Measurements from ENCODE around the gene WSB1.

Gene WSB1

GRCh38 chr17:27289856-27290255 lies 4.1 kb upstream of the WSB1 start:
- Mint-ChIP-seq H3K4me1 (ENCODE audit: low read depth) (peaks cover 10% of the 10 kb centered on the region), H3K27me3 (ENCODE audit: low read depth) (peaks cover 8% of the 10 kb centered on the region), H3K9me3 (no peaks in the 10 kb centered on the region), H3K27ac (no peak overlapping the region), H3K36me3 (ENCODE audit: low read depth) (no peaks in the 10 kb centered on the region), H3K4me3 (no peak overlapping the region)

DNA sequence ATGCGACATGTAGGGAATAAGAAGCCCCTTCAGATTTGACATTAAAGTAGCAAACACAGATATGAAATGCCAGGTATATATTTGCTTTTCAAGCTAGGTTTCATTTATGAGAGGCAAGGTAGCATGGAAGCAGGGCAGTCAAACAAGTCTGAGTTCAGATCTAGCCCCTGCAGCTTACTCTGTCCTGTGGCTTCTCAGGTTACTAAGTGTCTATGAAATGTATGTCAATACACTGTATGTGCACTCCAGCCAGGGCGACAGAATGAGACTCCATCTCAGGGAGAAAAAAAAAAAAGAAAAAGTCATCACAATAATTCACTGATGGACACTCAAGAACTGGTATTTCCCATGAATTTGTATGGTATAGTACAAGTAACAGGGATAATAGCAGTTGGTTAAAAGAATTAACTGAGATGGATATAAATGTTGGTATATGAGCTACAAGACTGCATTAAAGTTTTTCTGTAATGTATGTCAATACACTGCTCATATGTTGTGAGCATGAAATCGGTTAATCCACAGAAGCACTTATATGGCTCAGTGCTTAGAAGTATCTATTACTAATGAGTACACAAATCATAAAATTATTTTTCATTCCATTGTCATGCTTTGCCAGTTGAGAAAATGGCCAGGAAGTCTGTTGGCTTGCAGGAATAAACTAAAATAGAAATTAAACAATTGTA lies 2.9 kb upstream of the WSB1 start:
- Mint-ChIP-seq H3K27me3 (ENCODE audit: low read depth) (peaks cover 8% of the 10 kb centered on the region), H3K9me3 (no peaks in the 10 kb centered on the region), H3K4me3 (no peak overlapping the region), H3K36me3 (ENCODE audit: low read depth) (peaks cover 3% of the 10 kb centered on the region), H3K27ac (no peak overlapping the region), H3K4me1 (ENCODE audit: low read depth) (peaks cover 18% of the 10 kb centered on the region)

DNA sequence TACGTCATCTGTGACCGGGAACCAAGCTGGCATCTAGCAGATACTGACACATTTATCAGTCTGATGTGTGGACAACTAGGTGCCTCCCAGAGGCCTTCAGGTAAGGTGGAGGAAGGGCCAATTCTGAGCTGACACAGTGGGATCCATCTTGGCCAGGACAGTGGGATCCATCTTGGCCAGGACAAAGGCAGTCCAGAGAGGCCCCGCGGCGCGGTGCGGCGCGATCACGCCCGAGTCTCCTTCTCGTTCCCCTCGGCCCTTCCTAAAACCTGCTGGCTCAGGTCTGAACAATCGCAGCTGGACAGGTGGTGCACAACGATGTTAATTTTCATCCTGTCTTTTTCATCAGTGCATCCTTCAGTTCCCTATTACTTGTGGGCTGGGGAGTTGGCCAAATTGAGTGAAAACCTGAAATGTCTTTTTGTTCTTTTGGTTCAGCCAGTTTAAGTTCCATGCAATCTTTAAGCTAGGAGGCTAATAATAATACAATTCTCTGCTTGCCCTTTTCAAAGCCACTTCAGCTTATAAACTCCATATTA lies 486 bp upstream of the WSB1 start:
- Mint-ChIP-seq H3K9me3 (no peaks in the 10 kb centered on the region), H3K4me1 (ENCODE audit: low read depth) (peaks cover 25% of the 10 kb centered on the region), H3K27me3 (ENCODE audit: low read depth) (peaks cover 3% of the 10 kb centered on the region), H3K36me3 (ENCODE audit: low read depth) (peaks cover 10% of the 10 kb centered on the region), H3K4me3 (peak overlapping the region; percentile 96), H3K27ac (peak overlapping the region; percentile 99)

DNA sequence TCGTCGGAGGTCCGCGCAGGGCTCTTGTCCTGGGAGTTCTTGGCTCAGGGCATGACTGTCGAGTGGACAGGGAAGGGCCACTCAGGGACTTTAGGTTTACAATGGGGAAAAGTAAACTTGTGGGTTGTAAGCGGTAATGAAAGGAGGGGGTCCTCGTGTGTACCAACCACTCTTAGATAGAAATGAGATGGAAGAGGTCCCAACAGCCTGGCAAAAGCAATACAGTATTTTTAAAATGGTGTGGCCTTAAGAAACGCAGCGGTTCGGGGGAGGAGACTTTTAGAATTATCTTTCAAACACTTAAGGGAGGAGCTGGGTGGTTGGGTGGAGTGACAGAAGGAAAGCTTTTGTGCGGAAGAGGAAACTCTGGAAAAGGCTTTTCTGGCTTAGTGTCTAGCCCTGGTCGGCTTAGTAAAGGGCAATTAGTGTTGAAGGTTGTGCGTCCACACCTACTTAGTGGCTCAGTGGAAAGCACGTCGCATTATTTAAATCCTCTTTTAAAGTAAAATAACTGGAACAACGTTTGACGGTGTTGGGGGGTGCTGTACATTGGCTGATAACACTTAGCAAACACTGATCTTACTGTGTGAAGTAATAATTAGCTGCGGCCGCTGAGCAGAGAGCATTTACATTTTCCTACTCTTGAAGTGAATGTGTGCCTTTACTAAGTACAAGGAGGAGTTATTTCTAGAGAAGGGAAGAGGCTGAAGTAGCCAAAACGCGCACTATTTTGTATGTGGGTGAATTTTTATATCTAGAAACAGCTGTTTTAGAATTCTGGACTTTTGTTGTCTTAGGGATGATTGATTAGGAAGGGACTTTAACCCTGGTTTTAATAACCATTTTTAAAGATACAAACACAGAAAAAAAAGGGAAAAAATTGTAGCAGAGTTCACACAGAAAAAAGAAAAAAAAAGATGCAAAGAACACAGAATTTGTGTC lies 1.0 kb downstream of the WSB1 start:
- Mint-ChIP-seq H3K36me3 (ENCODE audit: low read depth) (peaks cover 13% of the 10 kb centered on the region), H3K27me3 (ENCODE audit: low read depth) (peaks cover 3% of the 10 kb centered on the region), H3K4me3 (peak overlapping the region; percentile 96), H3K9me3 (no peaks in the 10 kb centered on the region), H3K4me1 (ENCODE audit: low read depth) (peaks cover 30% of the 10 kb centered on the region), H3K27ac (peak overlapping the region; percentile 99)

GRCh38 chr17:27295945-27296344 lies 2.0 kb downstream of the WSB1 start:
- Mint-ChIP-seq H3K36me3 (ENCODE audit: low read depth) (peaks cover 13% of the 10 kb centered on the region), H3K4me1 (ENCODE audit: low read depth) (peaks cover 29% of the 10 kb centered on the region), H3K27ac (peak overlapping the region; percentile 99), H3K9me3 (no peaks in the 10 kb centered on the region), H3K4me3 (peak overlapping the region; percentile 96), H3K27me3 (ENCODE audit: low read depth) (no peaks in the 10 kb centered on the region)

GRCh38 chr17:27296428-27296979 lies 2.6 kb downstream of the WSB1 start:
- Mint-ChIP-seq H3K36me3 (ENCODE audit: low read depth) (peaks cover 17% of the 10 kb centered on the region), H3K27me3 (ENCODE audit: low read depth) (no peaks in the 10 kb centered on the region), H3K4me3 (peak overlapping the region; percentile 96), H3K9me3 (no peaks in the 10 kb centered on the region), H3K4me1 (ENCODE audit: low read depth) (peaks cover 33% of the 10 kb centered on the region), H3K27ac (peak overlapping the region; percentile 99)

GRCh38 chr17:27299384-27300049 lies 5.6 kb downstream of the WSB1 start:
- H3K27ac Mint-ChIP-seq: no peak overlapping the region
- peaks cover 29% of the 10 kb centered on the region for H3K4me1 Mint-ChIP-seq (ENCODE audit: low read depth)
- H3K36me3 Mint-ChIP-seq (ENCODE audit: low read depth): peaks cover 22% of the 10 kb centered on the region
- H3K27me3 Mint-ChIP-seq (ENCODE audit: low read depth): no peaks in the 10 kb centered on the region
- H3K4me3 Mint-ChIP-seq: peak overlapping the region; percentile 1
- no peaks in the 10 kb centered on the region for H3K9me3 Mint-ChIP-seq

GRCh38 chr17:27303734-27304133 lies 9.8 kb downstream of the WSB1 start:
- H3K36me3 Mint-ChIP-seq (ENCODE audit: low read depth): peaks cover 25% of the 10 kb centered on the region
- no peak overlapping the region for H3K27ac Mint-ChIP-seq
- no peak overlapping the region for H3K4me3 Mint-ChIP-seq
- no peaks in the 10 kb centered on the region for H3K9me3 Mint-ChIP-seq
- H3K27me3 Mint-ChIP-seq (ENCODE audit: low read depth): no peaks in the 10 kb centered on the region
- H3K4me1 Mint-ChIP-seq (ENCODE audit: low read depth): peaks cover 20% of the 10 kb centered on the region

- Mint-ChIP-seq H3K27me3 (ENCODE audit: low read depth) (no peaks in the 10 kb centered on the region), H3K4me1 (ENCODE audit: low read depth) (peaks cover 9% of the 10 kb centered on the region), H3K9me3 (no peaks in the 10 kb centered on the region), H3K4me3 (no peak overlapping the region), H3K27ac (no peak overlapping the region), H3K36me3 (ENCODE audit: low read depth) (peaks cover 30% of the 10 kb centered on the region)
These were observed 12.4 kb downstream of the WSB1 start for GRCh38 chr17:27306276-27306835.

GRCh38 chr17:27310565-27311110 lies 16.7 kb downstream of the WSB1 start:
- H3K4me3 Mint-ChIP-seq: no peak overlapping the region
- no peaks in the 10 kb centered on the region for H3K27me3 Mint-ChIP-seq (ENCODE audit: low read depth)
- H3K36me3 Mint-ChIP-seq (ENCODE audit: low read depth): peaks cover 54% of the 10 kb centered on the region
- no peak overlapping the region for H3K27ac Mint-ChIP-seq
- peaks cover 2% of the 10 kb centered on the region for H3K4me1 Mint-ChIP-seq (ENCODE audit: low read depth)
- H3K9me3 Mint-ChIP-seq: no peaks in the 10 kb centered on the region

- Mint-ChIP-seq H3K27ac (no peak overlapping the region), H3K27me3 (ENCODE audit: low read depth) (no peaks in the 10 kb centered on the region), H3K4me3 (no peak overlapping the region), H3K36me3 (ENCODE audit: low read depth) (peaks cover 53% of the 10 kb centered on the region), H3K4me1 (ENCODE audit: low read depth) (no peaks in the 10 kb centered on the region), H3K9me3 (no peaks in the 10 kb centered on the region)
These were observed 19.4 kb downstream of the WSB1 start for GRCh38 chr17:27313301-27313700.

- Mint-ChIP-seq H3K36me3 (ENCODE audit: low read depth) (peaks cover 56% of the 10 kb centered on the region), H3K4me1 (ENCODE audit: low read depth) (no peaks in the 10 kb centered on the region), H3K27ac (no peak overlapping the region), H3K27me3 (ENCODE audit: low read depth) (no peaks in the 10 kb centered on the region), H3K4me3 (no peak overlapping the region), H3K9me3 (no peaks in the 10 kb centered on the region)
These were observed 21.4 kb downstream of the WSB1 start for GRCh38 chr17:27315322-27315721.

- Mint-ChIP-seq H3K9me3 (no peaks in the 10 kb centered on the region), H3K27me3 (ENCODE audit: low read depth) (no peaks in the 10 kb centered on the region), H3K4me3 (no peak overlapping the region), H3K36me3 (ENCODE audit: low read depth) (peaks cover 52% of the 10 kb centered on the region), H3K4me1 (ENCODE audit: low read depth) (no peaks in the 10 kb centered on the region), H3K27ac (no peak overlapping the region)
These were observed 22.0 kb downstream of the WSB1 start for GRCh38 chr17:27315796-27316465.
